GM21360 (cell line): ENCODE data around the gene RSPH10B2.
"Not testable (repeated sequence)": the region's sequence is repeated elsewhere in the genome, so short reads cannot be mapped to it uniquely, and the experiment has no call there.

Experiments
- ATAC-seq: cut with Tn5 transposase; IDR thresholded peaks from one replicate; pipeline ENCODE4 v1.9.1; 2021; ENCODE audit warnings: mild to moderate bottlenecking, moderate library complexity; ENCODE audit not compliant: unreplicated experiment

Gene RSPH10B2

DNA sequence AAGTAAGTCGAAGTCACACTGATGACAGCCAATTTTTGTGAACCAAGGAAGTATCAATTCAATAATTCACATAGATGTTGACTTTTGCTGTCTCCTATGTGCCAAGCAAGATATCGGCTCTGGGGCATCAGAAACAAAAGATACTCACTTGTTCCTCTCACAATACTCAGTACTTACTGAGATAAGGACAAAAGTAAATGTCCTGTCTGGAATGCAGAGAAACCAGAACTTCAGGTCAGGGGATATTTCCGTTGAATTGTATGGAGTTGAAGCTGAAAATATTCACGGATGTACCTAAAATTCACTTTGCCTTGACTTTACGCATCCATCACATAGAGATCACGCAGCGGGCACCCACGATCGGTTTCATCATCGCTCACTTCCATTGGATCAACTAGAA, 83.2 kb downstream of the RSPH10B2 start:
- not testable (repeated sequence) for ATAC-seq

- ATAC-seq, result not testable (repeated sequence)
Observed at GRCh38 chr7:6842278-6842921, 88.5 kb downstream of the RSPH10B2 start.

DNA sequence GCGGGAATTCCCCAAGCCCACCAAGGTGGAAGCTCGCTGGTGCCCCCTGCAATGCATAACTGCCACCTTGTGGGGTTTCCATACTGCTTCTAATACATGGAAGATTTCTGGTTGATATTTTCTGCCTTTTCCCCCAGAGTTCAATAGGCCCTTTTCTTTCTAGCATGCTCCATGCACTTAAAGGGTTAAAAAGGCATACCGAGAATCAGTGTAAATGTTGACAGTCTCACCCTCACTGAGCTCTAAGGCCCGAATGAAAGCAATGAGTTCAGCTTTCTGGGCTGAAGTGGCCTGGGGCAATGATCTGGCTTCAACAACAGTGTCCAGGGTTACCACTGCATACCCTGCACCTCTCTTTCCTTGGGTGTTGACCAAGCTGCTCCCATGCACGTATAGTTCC, 89.2 kb downstream of the RSPH10B2 start:
- ATAC-seq, result not testable (repeated sequence)

GRCh38 chr7:6843654-6844053, 89.8 kb downstream of the RSPH10B2 start:
- ATAC-seq, result not testable (repeated sequence)

- not testable (repeated sequence) for ATAC-seq
Observed at GRCh38 chr7:6845971-6846449, 92.1 kb downstream of the RSPH10B2 start.

- not testable (repeated sequence) for ATAC-seq
Observed at GRCh38 chr7:6847751-6848150, 93.8 kb downstream of the RSPH10B2 start.
